Fibroblast of skin of left biceps (primary cell): ENCODE data around the gene MARK3.
"Not testable (repeated sequence)": the region's sequence is repeated elsewhere in the genome, so short reads cannot be mapped to it uniquely, and the experiment has no call there.

Experiments
- DNase-seq, 2 experiments: peaks; one replicate each; pipeline ENCODE4 v3.0.0-alpha.2; 2013; ENCODE audit warnings: low read depth in 2 of 2

The MARK3 gene

DNA sequence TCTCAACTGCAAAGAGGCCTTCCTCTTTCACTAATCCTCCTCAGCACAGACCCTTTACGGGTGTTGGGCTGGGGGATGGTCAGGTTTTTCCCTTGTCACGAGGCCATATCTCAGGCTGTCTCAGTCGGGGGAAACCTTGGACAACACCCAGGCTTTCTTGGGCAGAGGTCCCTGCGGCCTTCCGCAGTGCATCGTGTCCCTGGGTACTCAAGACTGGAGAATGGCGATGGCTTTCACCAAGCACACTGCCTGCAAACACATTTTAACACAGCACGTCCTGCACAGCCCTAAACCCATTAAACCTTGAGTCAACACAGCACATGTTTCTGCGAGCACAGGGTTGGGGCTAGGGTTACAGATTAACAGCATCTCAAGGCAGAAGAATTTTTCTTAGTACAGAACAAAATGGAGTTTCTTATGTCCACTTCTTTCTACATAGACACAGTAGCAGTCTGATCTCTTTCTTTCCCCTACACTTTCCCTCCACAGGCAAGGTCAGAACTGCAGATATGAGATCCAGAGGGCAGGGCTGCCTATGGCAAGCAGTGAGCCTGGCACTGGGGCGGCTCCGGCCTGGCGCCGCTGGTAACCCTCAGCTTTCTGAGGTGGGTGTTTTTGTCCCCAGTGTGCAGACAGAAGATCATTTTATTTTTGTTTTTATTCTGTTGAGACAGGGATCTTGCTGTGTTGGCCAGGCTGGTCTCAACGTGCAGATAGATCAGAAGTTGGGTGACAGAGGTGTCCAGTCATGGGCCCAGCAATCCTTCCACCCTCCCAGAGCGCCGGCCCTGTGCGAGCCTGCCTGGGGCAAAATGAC, 140.4 kb downstream of the MARK3 start:
- DNase-seq = not testable (repeated sequence)

GRCh38 chr14:103526247-103526913, 141.2 kb downstream of the MARK3 start:
- DNase-seq = no peak

DNA sequence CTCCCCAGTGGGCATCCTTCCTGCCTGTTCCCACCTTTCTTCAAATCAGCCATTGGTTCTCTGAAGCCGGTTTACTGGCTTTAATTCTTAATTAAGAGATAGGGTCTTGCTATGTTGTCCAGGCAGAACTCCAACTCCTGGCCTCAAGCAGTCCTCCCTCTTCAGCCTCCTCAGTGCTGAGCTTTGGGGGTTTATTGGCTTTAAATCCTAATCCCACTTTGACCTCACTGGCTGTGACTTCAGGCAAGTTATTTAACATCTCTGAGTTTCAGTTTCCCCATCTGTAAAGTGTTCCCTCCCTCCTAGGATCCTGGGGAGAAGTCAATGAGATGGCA, 141.7 kb downstream of the MARK3 start:
- DNase-seq = no peak

DNA sequence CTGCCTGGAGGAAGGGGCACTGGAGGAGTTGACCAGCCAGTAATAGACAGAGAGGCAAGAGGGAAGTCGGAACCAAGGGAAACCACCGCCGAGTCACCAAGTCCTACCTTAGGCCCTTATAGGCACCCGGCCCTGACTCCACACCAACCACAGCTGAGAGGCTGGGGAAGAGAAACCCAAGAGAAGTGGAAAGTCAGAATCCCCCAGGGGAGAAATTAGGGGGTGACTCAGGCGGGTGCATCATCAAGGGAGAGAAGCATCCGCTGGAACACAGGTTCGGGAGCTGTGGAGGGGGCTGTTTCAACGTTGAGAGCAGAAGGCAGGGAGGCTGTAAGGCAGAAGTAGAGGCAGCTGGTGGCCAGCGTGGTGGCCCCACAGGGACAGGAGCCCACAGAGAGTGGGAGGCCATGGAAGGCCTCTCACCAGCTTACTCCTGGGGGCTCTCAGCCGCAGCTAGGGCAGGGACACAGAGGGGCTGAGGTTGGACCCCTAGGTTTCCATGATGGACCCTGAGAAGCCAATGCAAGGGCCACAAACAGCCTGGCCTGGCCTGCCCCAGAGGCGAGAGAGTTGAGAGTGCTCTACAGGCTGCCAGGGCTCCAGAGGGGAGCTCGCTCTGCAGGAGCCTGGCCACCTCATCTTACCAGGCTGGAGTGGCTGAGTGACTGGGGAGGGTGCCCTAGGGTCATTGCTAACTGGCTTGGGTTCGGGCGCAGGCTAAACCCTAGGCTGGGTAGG, 142.4 kb downstream of the MARK3 start:
- DNase-seq = no peak

- no peak for DNase-seq
Measured at GRCh38 chr14:103528146-103528586, 143.0 kb downstream of the MARK3 start.

GRCh38 chr14:103528587-103529382, 143.6 kb downstream of the MARK3 start, which contains the start of gene TRMT61A:
TRMT61A (plus strand) TSS chr14:103529196; CDS start chr14:103529979, 783 bp downstream.
- DNase-seq = peak; percentile 53 to 58

- no peak for DNase-seq
Measured at GRCh38 chr14:103529383-103530365, 144.5 kb downstream of the MARK3 start.

DNA sequence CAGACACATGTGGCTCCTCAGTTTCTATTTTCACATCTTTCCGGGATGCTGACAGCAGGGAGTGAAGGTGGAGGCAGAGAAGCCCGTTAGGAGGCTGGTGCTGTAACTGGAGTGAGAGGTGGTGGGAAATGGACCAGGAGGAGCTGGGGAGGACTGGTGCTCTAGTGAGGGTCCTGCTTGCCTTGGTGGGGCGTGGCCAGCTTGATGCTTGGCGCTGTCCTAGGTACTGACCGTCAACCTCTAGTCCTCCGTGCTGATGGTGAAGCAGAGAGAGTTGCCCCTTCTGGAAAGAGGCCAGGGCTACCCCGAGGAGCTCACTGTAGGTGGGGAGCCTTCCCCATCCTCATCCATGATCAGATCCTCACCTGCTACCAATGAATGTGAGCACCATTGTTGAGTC, 145.2 kb downstream of the MARK3 start:
- DNase-seq = no peak

DNA sequence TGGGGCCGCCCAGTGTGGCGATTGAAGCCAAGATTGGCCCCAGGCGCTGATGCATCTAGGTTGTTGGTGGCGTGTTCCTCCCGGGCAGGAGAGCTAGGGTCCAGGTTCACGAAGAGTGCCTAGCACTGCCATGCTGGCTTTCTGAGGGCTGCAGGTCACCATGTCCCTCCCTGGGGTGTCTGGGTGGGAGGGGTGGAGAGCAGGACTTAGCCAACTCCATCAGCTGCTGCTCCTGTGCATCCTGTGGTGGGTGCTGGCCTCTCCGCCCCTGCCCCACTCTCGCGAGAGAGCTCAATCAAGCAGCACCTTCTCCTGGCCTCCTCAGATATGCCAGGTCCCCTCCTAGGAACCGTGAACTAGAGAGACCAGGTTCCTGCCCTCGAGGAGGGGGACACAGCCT, 145.6 kb downstream of the MARK3 start:
- DNase-seq = no peak

DNA sequence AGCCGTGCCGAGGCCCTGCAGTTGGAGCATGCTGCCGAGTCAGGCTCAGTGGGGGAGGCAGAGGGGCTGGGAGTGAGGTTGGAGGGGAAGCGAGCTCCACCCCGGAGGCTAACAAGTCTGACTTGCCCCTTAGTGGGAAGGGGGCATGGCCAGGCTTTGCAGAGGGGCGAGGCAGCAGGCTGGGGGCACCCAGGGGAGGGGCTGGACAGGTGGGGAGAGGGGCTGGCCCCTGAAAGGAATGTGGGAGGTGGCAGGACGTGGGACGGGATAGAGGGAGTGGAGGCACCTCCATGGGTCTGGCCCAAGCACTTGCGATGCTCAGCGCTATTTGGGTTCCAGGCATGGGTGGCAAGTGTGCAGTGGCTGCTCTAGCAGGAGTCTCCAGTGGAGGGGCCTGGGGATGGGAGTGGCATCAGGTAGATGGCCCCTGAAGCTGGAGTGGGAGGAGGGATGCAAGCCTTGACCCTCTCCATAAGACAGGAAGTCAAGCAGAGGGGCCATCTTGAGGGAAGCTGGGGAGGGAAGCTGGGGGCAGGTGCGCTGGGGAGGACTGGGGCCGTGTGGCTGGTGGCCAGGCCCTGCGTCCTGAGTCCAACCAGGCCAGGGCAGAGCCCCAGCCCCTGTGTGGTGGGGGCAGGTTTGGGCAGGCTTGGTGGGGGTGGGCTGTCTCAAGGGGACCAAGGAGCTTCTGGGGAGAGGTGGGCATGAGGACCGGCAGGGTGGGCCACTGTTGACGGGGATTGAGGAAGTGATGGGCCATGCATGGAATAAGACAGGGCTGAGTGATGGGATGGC, 146.4 kb downstream of the MARK3 start:
- DNase-seq = no peak

- no peak for DNase-seq
Measured at GRCh38 chr14:103532216-103533136, 147.3 kb downstream of the MARK3 start.

- no peak for DNase-seq
Measured at GRCh38 chr14:103533137-103533998, 148.2 kb downstream of the MARK3 start.

DNA sequence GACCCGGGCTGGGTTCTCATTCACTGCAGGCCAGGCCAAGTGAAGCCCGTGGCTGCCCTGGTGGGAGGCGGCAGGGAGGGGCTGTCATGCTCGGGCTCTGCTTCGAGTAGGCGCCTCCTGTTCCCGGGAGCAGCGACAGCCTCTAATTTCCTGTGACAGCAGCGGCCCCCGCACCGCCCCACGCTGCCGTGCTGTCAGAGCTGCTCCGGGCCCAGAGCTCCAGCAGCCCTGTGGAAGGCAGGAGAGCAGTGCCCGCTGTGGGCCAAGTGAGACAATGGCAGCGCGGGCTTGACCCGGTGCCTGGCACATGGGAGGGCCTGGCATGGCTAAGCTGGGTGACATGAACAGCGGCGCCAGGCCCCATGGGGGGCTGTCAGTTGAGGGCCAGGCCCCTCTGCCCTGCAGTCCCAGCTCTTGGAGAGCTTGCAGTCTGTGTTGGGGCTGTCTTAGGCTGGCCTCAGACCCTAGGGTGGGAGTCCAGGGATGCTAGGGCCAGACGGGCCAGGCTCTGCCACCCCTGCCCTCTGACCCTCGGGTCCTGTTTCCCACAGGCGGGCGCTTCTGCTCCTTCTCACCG, 148.9 kb downstream of the MARK3 start:
- no peak for DNase-seq

- DNase-seq = no peak
Measured at GRCh38 chr14:103534576-103535061, 149.4 kb downstream of the MARK3 start.

DNA sequence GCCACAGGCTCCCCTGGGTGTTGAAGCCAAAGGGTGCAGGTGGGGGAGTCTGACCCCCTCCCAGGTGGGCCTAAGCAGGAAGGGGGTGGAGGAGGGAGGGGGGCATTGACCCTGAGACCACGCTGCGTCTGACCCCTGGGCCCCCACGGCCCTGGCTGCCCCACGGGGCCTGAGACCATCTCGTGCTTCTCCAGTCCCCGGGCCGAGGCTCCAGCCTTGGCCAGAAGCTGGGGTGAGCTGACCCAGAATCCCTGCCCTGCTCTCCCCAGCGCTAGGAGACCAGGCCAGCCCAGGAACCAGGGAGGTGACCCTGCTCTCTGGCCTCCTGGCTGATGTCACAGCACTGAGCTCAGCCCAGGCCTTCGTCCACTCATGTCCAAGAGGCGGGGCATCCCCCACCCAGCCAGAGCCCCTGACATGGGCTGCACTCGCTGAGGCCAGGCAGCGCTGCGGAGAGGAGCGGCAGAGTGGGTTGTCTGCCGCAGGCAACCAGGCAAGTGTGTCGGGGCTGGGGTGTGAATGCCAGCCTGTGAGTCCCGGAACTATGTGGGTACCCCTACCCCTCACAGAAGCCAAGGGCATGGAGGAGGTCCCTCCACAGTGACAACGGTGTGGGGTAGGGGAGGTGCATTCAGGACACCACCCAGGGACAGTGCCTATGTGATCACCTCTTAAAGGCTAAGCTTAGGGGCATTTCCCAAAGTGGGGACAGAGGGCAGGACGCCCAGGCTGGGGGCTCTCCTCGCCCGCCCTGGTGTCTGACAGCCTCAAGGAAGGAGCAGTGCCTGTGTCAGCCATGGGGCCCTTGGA, 150.1 kb downstream of the MARK3 start:
- DNase-seq = no peak

DNA sequence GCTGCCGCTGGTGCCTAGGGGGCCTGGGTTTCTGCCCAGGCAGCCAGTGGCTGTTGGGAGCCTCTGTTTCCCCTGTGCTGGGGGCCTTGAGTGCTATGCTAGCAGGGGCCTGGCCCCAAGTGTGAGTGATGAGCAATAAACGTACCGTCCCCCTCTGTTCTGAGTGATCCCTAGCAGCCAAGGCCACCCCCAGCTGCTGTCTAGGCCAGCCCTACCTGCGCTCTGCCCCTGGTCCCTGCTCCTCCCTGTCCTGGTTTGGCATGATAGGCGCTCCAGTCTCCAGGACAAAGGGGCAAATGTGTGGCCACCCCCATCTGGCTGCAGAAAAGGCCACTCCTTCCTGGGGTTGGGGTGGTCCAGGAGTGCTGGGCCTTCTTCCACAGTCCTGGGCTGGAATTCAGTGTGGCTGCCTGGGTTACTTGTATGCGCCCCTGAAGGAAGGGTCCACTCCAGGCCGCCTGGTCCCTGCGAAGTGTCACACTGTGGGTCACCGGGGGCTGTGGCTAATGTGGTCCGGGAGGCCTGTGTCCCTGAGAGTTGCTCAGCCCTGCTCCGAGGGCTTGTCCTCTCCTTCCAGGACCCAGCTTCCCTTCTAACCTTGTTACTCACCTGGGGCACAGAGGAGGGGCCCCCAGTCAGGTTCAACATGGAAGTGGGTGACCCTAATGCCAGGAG, 150.8 kb downstream of the MARK3 start:
- no peak for DNase-seq
